Right lobe of liver (tissue), 6 donors: Measurements from ENCODE around the gene CRYBA4. TPM values are rescaled to one million over a fixed set of nuclear protein-coding genes. Genes with fewer than 3 reads are reported as not detected.

Experiments used
- ATAC-seq, 4 donors: fragments of 200-7000 bp; cut with Tn5 transposase; one replicate each; pipeline ENCODE4 v1.9.1; 2020; ENCODE audit warnings: mild to moderate bottlenecking in 4 of 4, moderate library complexity in 4 of 4
- DNase-seq, 3 donors: peaks; one replicate each; pipeline ENCODE4 v3.0.0-alpha.2; 2020
- H3K27ac ChIP-seq, 3 donors: fragments of 200-600 bp; one replicate each; pipeline ENCODE4 v1.8.0; 2022
- H3K27me3 ChIP-seq, 2 donors: fragments of 200-600 bp; one replicate each; pipeline ENCODE4 v1.8.0; 2022
- H3K36me3 ChIP-seq, 4 donors: fragments of 200-600 bp; sonication (generic) in 1 of 4; one replicate each; pipeline versions ENCODE4 v1.5.1 to v1.8.0; 2017 to 2022; ENCODE audit warnings: control low read depth in 1 of 4
- H3K4me1 ChIP-seq, 4 donors: fragments of 200-600 bp; sonication (generic) in 1 of 4; one replicate each; pipeline versions ENCODE4 v1.5.1 to v1.8.0; 2017 to 2022; ENCODE audit warnings: control low read depth in 1 of 4
- H3K4me3 ChIP-seq, 3 donors: fragments of 200-600 bp; one replicate each; pipeline ENCODE4 v1.8.0; 2022
- H3K9me3 ChIP-seq, 4 donors: fragments of 200-600 bp; sonication (generic) in 1 of 4; one replicate each; pipeline versions ENCODE4 v1.5.1 to v1.8.0; 2017 to 2022; ENCODE audit warnings: control low read depth in 1 of 4
- CTCF ChIP-seq, 4 donors: fragments of 200-600 bp in 3 of 4; fragments of 450-650 bp in 1 of 4; IDR thresholded peaks; one replicate each; pipeline versions ENCODE4 v1.5.1 to v1.8.0; 2016 to 2022; ENCODE audit warnings: antibody characterized with exemption in 4 of 4, mild to moderate bottlenecking in 2 of 4
- POLR2A ChIP-seq: fragments of 450-650 bp; IDR thresholded peaks from one replicate; pipeline ENCODE4 v1.6.1; 2017; ENCODE audit warnings: antibody characterized with exemption, mild to moderate bottlenecking
- WGBS: methylation state at CpG from one replicate; pipeline ENCODE4 v1.1.6; 2018; ENCODE audit warnings: low coverage, low lambda C conversion rate; ENCODE audit not compliant: insufficient coverage; ENCODE audit errors: missing lambda C conversion rate; 5-methylcytosine and 5-hydroxymethylcytosine counted together
- intact Hi-C, 2 donors: fragments of 100-400 bp; cut with DNase I; formaldehyde crosslinking; loops; one replicate each; pipeline versions ENCODE4 v1.11.2 to v1.14.1; 2022
- total RNA-seq, 6 experiments: library from RNA; depleted of rRNA in 2 of 6; stranded (reverse); fragments of >200 nt in 2 of 6; fragmentation: NEBNext Ultra II Directional in 3 of 6; extraction: Animal tissue kit (Norgen Biotek cat#: 25700) in 3 of 6; gene quantifications; one replicate each; pipeline versions ENCODE4 v1.1.0 to v1.2.4, GENCODE V29; 2016 to 2023
- donor health status: DM: no; HTN: yes; CAD: no.
- donor health status: DM: no; HTN: no; CAD: no.
- donor health status: DM: no; HTN: no; CAD: no.
- donor health status: DM: no; HTN: yes; CAD: no.
- donor health status: DM: no; HTN: yes; CAD: no.

The CRYBA4 gene
- total RNA-seq, 6 experiments from 2014 or later = not detected

GRCh38 chr22:26651815-26652214, 30.1 kb downstream of the CRYBA4 start:
- ATAC-seq (no peak), DNase-seq (no peak)
- Histone ChIP-seq H3K4me1 (no peaks in the 10 kb centered on the region), H3K9me3 (no peaks in the 10 kb centered on the region), H3K27ac (no peak overlapping the region), H3K36me3 (no peaks in the 10 kb centered on the region), H3K4me3 (no peak overlapping the region), H3K27me3 (peaks cover 0 to 1% of the 10 kb centered on the region in 2 donors)
- 26% methylated on average over 6 of the region's 10 CpGs for WGBS
- intact Hi-C loops = loop anchor here in 1 of 2 donors (10.0 kb wide), 1 partner anchor 277 kb away; no protein-coding TSS in a partner anchor
- no peak for TF ChIP-seq CTCF (IDR thresholded peaks at IDR 0.05)
- TF ChIP-seq POLR2A = no peak

- H3K9me3 ChIP-seq = no peaks in the 10 kb centered on the region
- WGBS = 5% methylated on average over 19 of the region's 62 CpGs
- H3K27me3 ChIP-seq = peaks cover 9 to 25% of the 10 kb centered on the region in 2 donors
- peak within 1 kb of the TSS in 1 of 3 donors; percentile 20 for H3K4me3 ChIP-seq
- no peak within 1 kb of the TSS for H3K27ac ChIP-seq
- TF ChIP-seq CTCF (IDR thresholded peaks at IDR 0.05) (no peak), POLR2A (no peak)
- DNase-seq = peak in 1 of 3 donors; percentile 36
- intact Hi-C loops = loop anchor here in 1 of 2 donors (10.0 kb wide), 1 partner anchor 282 kb away; no protein-coding TSS in a partner anchor
- ATAC-seq = peak; percentile 30 to 50 (median 42)
- H3K4me1 ChIP-seq = peaks cover 0 to 5% (median 0%) of the 10 kb centered on the region in 4 donors
- H3K36me3 ChIP-seq = no peaks in the 10 kb centered on the region
Measured at GRCh38 chr22:26656891-26657851, 35.4 kb downstream of the CRYBA4 start, which contains the start of gene MIAT. MIAT (plus strand) TSS chr22:26657588.

DNA sequence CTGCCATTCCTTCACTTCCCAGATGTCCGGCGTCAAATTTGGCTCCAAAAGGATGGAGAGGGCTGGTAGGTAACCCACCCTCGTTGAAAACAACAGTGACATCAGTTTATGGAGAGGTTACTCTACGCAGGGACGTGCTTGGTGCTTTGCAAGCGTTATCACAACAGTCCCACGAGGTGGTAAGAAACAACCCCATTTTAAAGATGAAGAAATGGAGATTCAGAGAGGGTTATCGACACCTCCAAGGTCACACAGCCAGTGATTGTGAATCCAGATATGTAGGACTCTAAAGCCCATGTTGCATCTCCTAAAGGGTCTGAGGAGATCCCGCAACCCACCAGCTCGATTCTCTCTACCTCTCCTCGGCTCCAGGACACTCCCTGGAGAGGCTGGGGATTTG, 36.4 kb downstream of the CRYBA4 start:
- peak overlapping the region in 1 of 3 donors; percentile 20 for H3K4me3 ChIP-seq
- ATAC-seq = no peak
- no peak for DNase-seq
- WGBS = 1% methylated on average over 9 of the region's 11 CpGs
- H3K27ac ChIP-seq = no peak overlapping the region
- peaks cover 9 to 25% of the 10 kb centered on the region in 2 donors for H3K27me3 ChIP-seq
- no peaks in the 10 kb centered on the region for H3K9me3 ChIP-seq
- intact Hi-C loops = loop anchor here in 1 of 2 donors (10.0 kb wide), 1 partner anchor 283 kb away; no protein-coding TSS in a partner anchor
- H3K36me3 ChIP-seq = no peaks in the 10 kb centered on the region
- peaks cover 0 to 5% (median 0%) of the 10 kb centered on the region in 4 donors for H3K4me1 ChIP-seq
- TF ChIP-seq CTCF (IDR thresholded peaks at IDR 0.05) = no peak
- TF ChIP-seq POLR2A = no peak

GRCh38 chr22:26658671-26659478, 37.1 kb downstream of the CRYBA4 start:
- ATAC-seq = peak; percentile 38 to 75 (median 48)
- Histone ChIP-seq H3K27me3 (peaks cover 9 to 25% of the 10 kb centered on the region in 2 donors), H3K4me3 (peak overlapping the region in 1 of 3 donors; percentile 20), H3K4me1 (peaks cover 0 to 5% (median 0%) of the 10 kb centered on the region in 4 donors), H3K36me3 (no peaks in the 10 kb centered on the region), H3K27ac (no peak overlapping the region), H3K9me3 (no peaks in the 10 kb centered on the region)
- TF ChIP-seq POLR2A (no peak), CTCF (IDR thresholded peaks at IDR 0.05) (no peak)
- DNase-seq = peak in 1 of 3 donors; percentile 58
- intact Hi-C loops = loop anchor here in 1 of 2 donors (10.0 kb wide), 1 partner anchor 284 kb away; no protein-coding TSS in a partner anchor
- WGBS = 8% methylated on average over 9 of the region's 27 CpGs
